GM23338 (cell line): Measurements from ENCODE around the gene L3MBTL2. TPM values are rescaled to one million over a fixed set of nuclear protein-coding genes. Genes with fewer than 3 reads are reported as not detected.

Experiments used
- CREB1 ChIP-seq: fragments of 250-450 bp; sonication (Bioruptor Pico); IDR thresholded peaks from 2 replicates; pipeline ENCODE4 v1.5.0; 2020; ENCODE audit warnings: low read depth, mild to moderate bottlenecking, moderate library complexity
- EZH2 ChIP-seq: fragments of 200-600 bp; sonication (generic); IDR thresholded peaks from one replicate; pipeline ENCODE4 v1.8.0; 2017; ENCODE audit warnings: antibody characterized with exemption, mild to moderate bottlenecking, low read depth; ENCODE audit not compliant: unreplicated experiment
- EZH2phosphoT487 ChIP-seq: fragments of 200-600 bp; sonication (generic); IDR thresholded peaks from one replicate; pipeline ENCODE4 v1.8.1; 2018; ENCODE audit warnings: antibody characterized with exemption; ENCODE audit not compliant: unreplicated experiment
- POLR2AphosphoS5 ChIP-seq: IDR thresholded peaks from 2 replicates; pipeline ENCODE4 v1.6.1; 2016; ENCODE audit warnings: antibody characterized with exemption, low read depth
- REST ChIP-seq: IDR thresholded peaks from one replicate; pipeline ENCODE4 v1.6.1; 2018; ENCODE audit warnings: antibody characterized with exemption; ENCODE audit not compliant: unreplicated experiment
- STAT1 ChIP-seq: IDR thresholded peaks from one replicate; pipeline ENCODE4 v1.6.1; 2016; ENCODE audit warnings: antibody characterized with exemption; ENCODE audit not compliant: unreplicated experiment
- ZNF114 ChIP-seq: fragments of 250-450 bp; sonication (Bioruptor Pico); IDR thresholded peaks from 2 replicates; pipeline ENCODE4 v1.5.0; 2020; ENCODE audit warnings: mild to moderate bottlenecking, moderate library complexity
- ZNF331 ChIP-seq: fragments of 250-450 bp; sonication (Bioruptor Pico); IDR thresholded peaks from 2 replicates; pipeline ENCODE4 v1.5.0; 2020; ENCODE audit warnings: low read depth, mild to moderate bottlenecking, moderate library complexity
- polyA plus RNA-seq: library from polyadenylated mRNA; unstranded; fragments of >200 nt; fragmentation: Nextera tagmentation; extraction: Ambion mirVana; gene quantifications from 2 replicates; pipeline ENCODE4 v1.2.1, GENCODE V29; 2016
- total RNA-seq: library from RNA; depleted of rRNA; stranded (reverse); fragments of >200 nt; shearing (Covaris generic); gene quantifications from 2 replicates; pipeline ENCODE4 v1.2.3, GENCODE V29; 2014
- TF ChIP-seq, protein P1 (sequence below): fragments of 250-450 bp; sonication (Bioruptor Pico); IDR thresholded peaks from 2 replicates; pipeline ENCODE4 v1.5.0; 2020; ENCODE audit warnings: mild to moderate bottlenecking, moderate library complexity
- TF ChIP-seq, protein P2 (sequence below), 2 experiments: fragments of 200-600 bp in 1 of 2; sonication (generic) in 1 of 2; conservative IDR thresholded peaks; 2 replicates each; pipeline versions ENCODE4 v1.5.1 to v1.6.1; 2016 to 2017; ENCODE audit warnings: antibody characterized with exemption in 2 of 2, low read depth in 2 of 2, mild to moderate bottlenecking in 2 of 2, moderate library complexity in 1 of 2
- TF ChIP-seq, protein P3 (sequence below): IDR thresholded peaks from 2 replicates; pipeline ENCODE4 v1.6.1; 2016; ENCODE audit warnings: antibody characterized with exemption

L3MBTL2 gene
- total and polyA plus RNA-seq, 2 experiments from 2014 or later, result 13.9 to 27.1 TPM

DNA sequence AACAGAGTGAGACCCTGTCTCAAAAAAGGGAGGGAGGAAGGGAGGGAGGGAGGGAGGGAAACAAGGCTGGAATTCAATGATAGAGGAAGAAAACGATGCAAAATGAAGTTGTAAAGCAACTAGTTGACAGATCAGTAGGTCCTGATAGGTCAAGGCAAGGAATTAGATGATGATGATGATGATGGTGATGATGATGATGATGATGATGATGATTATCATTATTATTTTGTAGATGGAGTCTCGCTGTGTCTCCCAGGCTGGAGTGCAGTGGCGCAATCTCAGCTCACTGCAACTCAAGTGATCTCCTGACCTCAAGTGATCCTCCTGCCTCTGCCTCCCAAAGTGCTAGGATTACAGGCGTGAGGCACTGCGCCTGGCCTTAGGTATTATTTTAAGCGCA, 11.3 kb upstream of the L3MBTL2 start (continued):
- TF ChIP-seq, protein P1, sequence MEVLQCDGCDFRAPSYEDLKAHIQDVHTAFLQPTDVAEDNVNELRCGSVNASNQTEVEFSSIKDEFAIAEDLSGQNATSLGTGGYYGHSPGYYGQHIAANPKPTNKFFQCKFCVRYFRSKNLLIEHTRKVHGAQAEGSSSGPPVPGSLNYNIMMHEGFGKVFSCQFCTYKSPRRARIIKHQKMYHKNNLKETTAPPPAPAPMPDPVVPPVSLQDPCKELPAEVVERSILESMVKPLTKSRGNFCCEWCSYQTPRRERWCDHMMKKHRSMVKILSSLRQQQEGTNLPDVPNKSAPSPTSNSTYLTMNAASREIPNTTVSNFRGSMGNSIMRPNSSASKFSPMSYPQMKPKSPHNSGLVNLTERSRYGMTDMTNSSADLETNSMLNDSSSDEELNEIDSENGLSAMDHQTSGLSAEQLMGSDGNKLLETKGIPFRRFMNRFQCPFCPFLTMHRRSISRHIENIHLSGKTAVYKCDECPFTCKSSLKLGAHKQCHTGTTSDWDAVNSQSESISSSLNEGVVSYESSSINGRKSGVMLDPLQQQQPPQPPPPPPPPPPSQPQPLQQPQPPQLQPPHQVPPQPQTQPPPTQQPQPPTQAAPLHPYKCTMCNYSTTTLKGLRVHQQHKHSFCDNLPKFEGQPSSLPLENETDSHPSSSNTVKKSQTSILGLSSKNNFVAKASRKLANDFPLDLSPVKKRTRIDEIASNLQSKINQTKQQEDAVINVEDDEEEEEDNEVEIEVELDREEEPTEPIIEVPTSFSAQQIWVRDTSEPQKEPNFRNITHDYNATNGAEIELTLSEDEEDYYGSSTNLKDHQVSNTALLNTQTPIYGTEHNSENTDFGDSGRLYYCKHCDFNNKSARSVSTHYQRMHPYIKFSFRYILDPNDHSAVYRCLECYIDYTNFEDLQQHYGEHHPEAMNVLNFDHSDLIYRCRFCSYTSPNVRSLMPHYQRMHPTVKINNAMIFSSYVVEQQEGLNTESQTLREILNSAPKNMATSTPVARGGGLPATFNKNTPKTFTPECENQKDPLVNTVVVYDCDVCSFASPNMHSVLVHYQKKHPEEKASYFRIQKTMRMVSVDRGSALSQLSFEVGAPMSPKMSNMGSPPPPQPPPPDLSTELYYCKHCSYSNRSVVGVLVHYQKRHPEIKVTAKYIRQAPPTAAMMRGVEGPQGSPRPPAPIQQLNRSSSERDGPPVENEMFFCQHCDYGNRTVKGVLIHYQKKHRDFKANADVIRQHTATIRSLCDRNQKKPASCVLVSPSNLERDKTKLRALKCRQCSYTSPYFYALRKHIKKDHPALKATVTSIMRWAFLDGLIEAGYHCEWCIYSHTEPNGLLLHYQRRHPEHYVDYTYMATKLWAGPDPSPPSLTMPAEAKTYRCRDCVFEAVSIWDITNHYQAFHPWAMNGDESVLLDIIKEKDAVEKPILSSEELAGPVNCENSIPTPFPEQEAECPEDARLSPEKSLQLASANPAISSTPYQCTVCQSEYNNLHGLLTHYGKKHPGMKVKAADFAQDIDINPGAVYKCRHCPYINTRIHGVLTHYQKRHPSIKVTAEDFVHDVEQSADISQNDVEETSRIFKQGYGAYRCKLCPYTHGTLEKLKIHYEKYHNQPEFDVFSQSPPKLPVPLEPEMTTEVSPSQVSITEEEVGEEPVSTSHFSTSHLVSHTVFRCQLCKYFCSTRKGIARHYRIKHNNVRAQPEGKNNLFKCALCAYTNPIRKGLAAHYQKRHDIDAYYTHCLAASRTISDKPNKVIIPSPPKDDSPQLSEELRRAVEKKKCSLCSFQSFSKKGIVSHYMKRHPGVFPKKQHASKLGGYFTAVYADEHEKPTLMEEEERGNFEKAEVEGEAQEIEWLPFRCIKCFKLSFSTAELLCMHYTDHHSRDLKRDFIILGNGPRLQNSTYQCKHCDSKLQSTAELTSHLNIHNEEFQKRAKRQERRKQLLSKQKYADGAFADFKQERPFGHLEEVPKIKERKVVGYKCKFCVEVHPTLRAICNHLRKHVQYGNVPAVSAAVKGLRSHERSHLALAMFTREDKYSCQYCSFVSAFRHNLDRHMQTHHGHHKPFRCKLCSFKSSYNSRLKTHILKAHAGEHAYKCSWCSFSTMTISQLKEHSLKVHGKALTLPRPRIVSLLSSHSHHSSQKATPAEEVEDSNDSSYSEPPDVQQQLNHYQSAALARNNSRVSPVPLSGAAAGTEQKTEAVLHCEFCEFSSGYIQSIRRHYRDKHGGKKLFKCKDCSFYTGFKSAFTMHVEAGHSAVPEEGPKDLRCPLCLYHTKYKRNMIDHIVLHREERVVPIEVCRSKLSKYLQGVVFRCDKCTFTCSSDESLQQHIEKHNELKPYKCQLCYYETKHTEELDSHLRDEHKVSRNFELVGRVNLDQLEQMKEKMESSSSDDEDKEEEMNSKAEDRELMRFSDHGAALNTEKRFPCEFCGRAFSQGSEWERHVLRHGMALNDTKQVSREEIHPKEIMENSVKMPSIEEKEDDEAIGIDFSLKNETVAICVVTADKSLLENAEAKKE (CRISPR knock-in tag), result no peak
- no peak for TF ChIP-seq CREB1 (CRISPR knock-in tag)
- TF ChIP-seq, protein P2, sequence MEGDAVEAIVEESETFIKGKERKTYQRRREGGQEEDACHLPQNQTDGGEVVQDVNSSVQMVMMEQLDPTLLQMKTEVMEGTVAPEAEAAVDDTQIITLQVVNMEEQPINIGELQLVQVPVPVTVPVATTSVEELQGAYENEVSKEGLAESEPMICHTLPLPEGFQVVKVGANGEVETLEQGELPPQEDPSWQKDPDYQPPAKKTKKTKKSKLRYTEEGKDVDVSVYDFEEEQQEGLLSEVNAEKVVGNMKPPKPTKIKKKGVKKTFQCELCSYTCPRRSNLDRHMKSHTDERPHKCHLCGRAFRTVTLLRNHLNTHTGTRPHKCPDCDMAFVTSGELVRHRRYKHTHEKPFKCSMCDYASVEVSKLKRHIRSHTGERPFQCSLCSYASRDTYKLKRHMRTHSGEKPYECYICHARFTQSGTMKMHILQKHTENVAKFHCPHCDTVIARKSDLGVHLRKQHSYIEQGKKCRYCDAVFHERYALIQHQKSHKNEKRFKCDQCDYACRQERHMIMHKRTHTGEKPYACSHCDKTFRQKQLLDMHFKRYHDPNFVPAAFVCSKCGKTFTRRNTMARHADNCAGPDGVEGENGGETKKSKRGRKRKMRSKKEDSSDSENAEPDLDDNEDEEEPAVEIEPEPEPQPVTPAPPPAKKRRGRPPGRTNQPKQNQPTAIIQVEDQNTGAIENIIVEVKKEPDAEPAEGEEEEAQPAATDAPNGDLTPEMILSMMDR (conservative IDR thresholded peaks at IDR 0.05; ENCODE audit: low read depth in 2 of 2), result no peak
- no peak for TF ChIP-seq EZH2
- TF ChIP-seq EZH2phosphoT487, result no peak
- TF ChIP-seq, protein P3, sequence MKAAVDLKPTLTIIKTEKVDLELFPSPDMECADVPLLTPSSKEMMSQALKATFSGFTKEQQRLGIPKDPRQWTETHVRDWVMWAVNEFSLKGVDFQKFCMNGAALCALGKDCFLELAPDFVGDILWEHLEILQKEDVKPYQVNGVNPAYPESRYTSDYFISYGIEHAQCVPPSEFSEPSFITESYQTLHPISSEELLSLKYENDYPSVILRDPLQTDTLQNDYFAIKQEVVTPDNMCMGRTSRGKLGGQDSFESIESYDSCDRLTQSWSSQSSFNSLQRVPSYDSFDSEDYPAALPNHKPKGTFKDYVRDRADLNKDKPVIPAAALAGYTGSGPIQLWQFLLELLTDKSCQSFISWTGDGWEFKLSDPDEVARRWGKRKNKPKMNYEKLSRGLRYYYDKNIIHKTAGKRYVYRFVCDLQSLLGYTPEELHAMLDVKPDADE, result no peak
- no peak for TF ChIP-seq ZNF331 (CRISPR knock-in tag)
- no peak for TF ChIP-seq ZNF114 (CRISPR knock-in tag)
- no peak for TF ChIP-seq POLR2AphosphoS5
- no peak for TF ChIP-seq REST
- TF ChIP-seq STAT1, result no peak
